OCI-LY7 (cell line): ENCODE results near the gene C10orf62. TPM values are rescaled to one million over a fixed set of nuclear protein-coding genes. Genes with fewer than 3 reads are reported as not detected.
"Not testable (repeated sequence)": the region's sequence is repeated elsewhere in the genome, so short reads cannot be mapped to it uniquely, and the experiment has no call there.

Experiments used
- BruUV-seq: library from RNA; stranded (reverse); fragments of 400-500 nt; replicated peaks from 2 replicates; lab custom pipeline; 2021; lab: Mats Ljungman, UMichigan
- CTCF ChIA-PET: fragments of 300-600 bp; sonication (Branson Sonifier 250); formaldehyde crosslinking; loops from one replicate; lab custom pipeline; 2022; ENCODE audit warnings: antibody characterized with exemption; ENCODE audit not compliant: unreplicated experiment; lab: Charles Lee
- POLR2A ChIA-PET: fragments of 300-600 bp; sonication (Branson Sonifier 250); formaldehyde crosslinking; loops from one replicate; lab custom pipeline; 2022; ENCODE audit warnings: antibody characterized with exemption; lab: Charles Lee
- DNase-seq: peaks from one replicate; pipeline ENCODE4 v3.0.0-alpha.2; 2015; ENCODE audit warnings: low spot score
- H2AFZ ChIP-seq: fragments of 200-600 bp; sonication (generic), shearing (Covaris generic); 2 replicates; pipeline ENCODE4 v1.6.1; 2014; ENCODE audit warnings: mild to moderate bottlenecking, antibody characterized with exemption, low read length, moderate library complexity
- H3K27ac ChIP-seq: fragments of 200-600 bp; sonication (generic); 2 replicates; pipeline ENCODE4 v1.5.1; 2014; ENCODE audit warnings: mixed run types, low read depth, mild to moderate bottlenecking, moderate library complexity, low read length, inconsistent platforms; ENCODE audit not compliant: poor library complexity, severe bottlenecking
- H3K36me3 ChIP-seq: fragments of 200-600 bp; sonication (generic); 2 replicates; pipeline ENCODE4 v1.6.1; 2014; ENCODE audit warnings: mild to moderate bottlenecking, antibody characterized with exemption, low read length, moderate library complexity, mixed read lengths; ENCODE audit not compliant: insufficient read depth
- H3K4me1 ChIP-seq: fragments of 200-600 bp; sonication (generic); 2 replicates; pipeline ENCODE4 v1.5.1; 2014; ENCODE audit warnings: mild to moderate bottlenecking, low read length; ENCODE audit not compliant: insufficient read depth, poor library complexity, severe bottlenecking
- H3K4me2 ChIP-seq: fragments of 200-600 bp; sonication (generic); 2 replicates; pipeline ENCODE4 v1.6.1; 2014; ENCODE audit warnings: mild to moderate bottlenecking, low read length
- H3K4me3 ChIP-seq: fragments of 200-600 bp; sonication (generic); 2 replicates; pipeline ENCODE4 v1.5.1; 2014; ENCODE audit warnings: mild to moderate bottlenecking, low read depth, low read length; ENCODE audit not compliant: poor library complexity, severe bottlenecking
- H3K79me2 ChIP-seq: fragments of 200-600 bp; sonication (generic); 2 replicates; pipeline ENCODE4 v1.6.1; 2016; ENCODE audit warnings: low read depth, mild to moderate bottlenecking, low read length, moderate library complexity, mixed read lengths; ENCODE audit not compliant: insufficient read depth
- H3K9me2 ChIP-seq: fragments of 200-600 bp; sonication (generic); 2 replicates; pipeline ENCODE4 v1.6.1; 2016; ENCODE audit warnings: mild to moderate bottlenecking, low read length, mixed read lengths; ENCODE audit not compliant: insufficient read depth
- H3K9me3 ChIP-seq: fragments of 200-600 bp; sonication (generic); 2 replicates; pipeline ENCODE4 v1.6.1; 2014; ENCODE audit warnings: mild to moderate bottlenecking, mixed run types, low read length, mixed read lengths
- H4K20me1 ChIP-seq: fragments of 200-600 bp; sonication (generic); 2 replicates; pipeline ENCODE4 v1.6.1; 2014; ENCODE audit warnings: mild to moderate bottlenecking, antibody characterized with exemption, low read length, moderate library complexity, mixed read lengths; ENCODE audit not compliant: insufficient read depth
- EZH2phosphoT487 ChIP-seq: fragments of 200-600 bp; sonication (generic); IDR thresholded peaks from 2 replicates; pipeline ENCODE4 v1.6.1; 2018; ENCODE audit warnings: low read depth, borderline replicate concordance, mild to moderate bottlenecking, mixed run types, antibody characterized with exemption, low read length, moderate library complexity, mixed read lengths
- intact Hi-C: fragments of 100-400 bp; cut with micrococcal nuclease; formaldehyde crosslinking; loops from one replicate; pipeline ENCODE4 v1.10.0; 2022; ENCODE audit not compliant: unreplicated experiment
- total RNA-seq, 2 experiments: library from RNA; depleted of rRNA in 1 of 2; stranded (reverse); fragments of >200 nt in 1 of 2; shearing (Covaris generic) in 1 of 2; gene quantifications; 2 replicates each; pipeline ENCODE4 v1.2.3, GENCODE V29; 2014 to 2022
- TF ChIP-seq, protein P1 (sequence below): fragments of 200-600 bp; sonication (generic); conservative IDR thresholded peaks from 2 replicates; pipeline ENCODE4 v1.5.1; 2014; ENCODE audit warnings: mild to moderate bottlenecking, antibody characterized with exemption, low read length, moderate library complexity, mixed read lengths

Gene C10orf62
- total RNA-seq, 2 experiments from 2014 or later: not detected

DNA sequence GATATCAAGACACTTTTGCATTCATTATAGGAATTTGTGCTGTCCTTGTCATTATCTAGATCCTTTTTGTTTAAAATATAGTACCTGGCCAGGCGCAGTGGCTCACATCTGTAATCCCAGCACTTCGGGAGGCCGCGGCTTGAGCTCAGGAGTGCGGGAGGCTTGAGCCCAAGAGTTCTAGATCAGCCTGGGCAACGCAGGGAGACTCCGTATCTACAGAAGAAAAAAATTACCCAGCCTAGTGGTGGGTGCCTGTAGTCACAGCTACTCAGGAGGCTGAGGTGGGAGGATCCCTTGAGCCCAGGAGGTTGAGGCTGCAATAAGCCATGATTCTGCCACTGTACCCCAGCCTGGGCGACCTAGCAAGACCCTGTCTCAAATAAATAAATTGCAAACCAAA, 44.4 kb downstream of the C10orf62 start:
- POLR2A ChIA-PET: interaction anchor here (0.5 kb wide), 1 partner anchor 16 kb away, joined by 3 read pairs; no protein-coding TSS in a partner anchor
- H3K36me3 ChIP-seq: no peaks in the 10 kb centered on the region
- no peaks in the 10 kb centered on the region for H3K4me1 ChIP-seq
- H2AFZ ChIP-seq: peak overlapping the region; percentile 83
- no peak overlapping the region for H3K27ac ChIP-seq
- H4K20me1 ChIP-seq: no peaks in the 10 kb centered on the region
- CTCF ChIA-PET: no interaction called here
- H3K79me2 ChIP-seq: no peaks in the 10 kb centered on the region
- H3K9me3 ChIP-seq: no peaks in the 10 kb centered on the region
- DNase-seq: peak; percentile 52
- peak overlapping the region; percentile 73 for H3K4me3 ChIP-seq
- H3K4me2 ChIP-seq: peak overlapping the region; percentile 68
- intact Hi-C loops: no loop called here
- no peaks in the 10 kb centered on the region for H3K9me2 ChIP-seq
- no TSS peak for BruUV-seq
- TF ChIP-seq, protein P1, sequence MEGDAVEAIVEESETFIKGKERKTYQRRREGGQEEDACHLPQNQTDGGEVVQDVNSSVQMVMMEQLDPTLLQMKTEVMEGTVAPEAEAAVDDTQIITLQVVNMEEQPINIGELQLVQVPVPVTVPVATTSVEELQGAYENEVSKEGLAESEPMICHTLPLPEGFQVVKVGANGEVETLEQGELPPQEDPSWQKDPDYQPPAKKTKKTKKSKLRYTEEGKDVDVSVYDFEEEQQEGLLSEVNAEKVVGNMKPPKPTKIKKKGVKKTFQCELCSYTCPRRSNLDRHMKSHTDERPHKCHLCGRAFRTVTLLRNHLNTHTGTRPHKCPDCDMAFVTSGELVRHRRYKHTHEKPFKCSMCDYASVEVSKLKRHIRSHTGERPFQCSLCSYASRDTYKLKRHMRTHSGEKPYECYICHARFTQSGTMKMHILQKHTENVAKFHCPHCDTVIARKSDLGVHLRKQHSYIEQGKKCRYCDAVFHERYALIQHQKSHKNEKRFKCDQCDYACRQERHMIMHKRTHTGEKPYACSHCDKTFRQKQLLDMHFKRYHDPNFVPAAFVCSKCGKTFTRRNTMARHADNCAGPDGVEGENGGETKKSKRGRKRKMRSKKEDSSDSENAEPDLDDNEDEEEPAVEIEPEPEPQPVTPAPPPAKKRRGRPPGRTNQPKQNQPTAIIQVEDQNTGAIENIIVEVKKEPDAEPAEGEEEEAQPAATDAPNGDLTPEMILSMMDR: peak; percentile 57
- TF ChIP-seq EZH2phosphoT487: no peak

DNA sequence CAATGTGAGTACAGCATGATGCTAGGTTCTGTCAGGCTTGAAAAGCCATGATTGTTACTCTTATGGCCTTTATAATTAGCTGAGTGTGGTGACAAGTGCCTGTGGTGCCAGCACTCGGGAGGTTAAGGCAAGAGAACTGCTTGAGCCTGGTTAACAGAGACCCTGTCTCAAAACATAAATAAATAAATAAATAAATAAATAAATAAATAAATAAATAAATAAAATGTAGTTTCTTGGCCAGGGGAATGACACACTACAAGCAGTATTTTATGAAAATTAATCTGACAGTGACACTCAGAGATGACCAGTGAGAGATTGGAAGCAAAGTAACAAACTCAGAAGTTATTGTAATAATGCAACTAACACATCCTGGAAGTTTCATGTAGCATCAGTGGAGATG, 46.1 kb downstream of the C10orf62 start:
- ChIA-PET CTCF (no interaction called here), POLR2A (no interaction called here)
- TF ChIP-seq, protein P1: no peak
- TF ChIP-seq EZH2phosphoT487: no peak
- H3K79me2 ChIP-seq: no peaks in the 10 kb centered on the region
- no peak overlapping the region for H2AFZ ChIP-seq
- intact Hi-C loops: no loop called here
- no peaks in the 10 kb centered on the region for H3K9me2 ChIP-seq
- no TSS peak for BruUV-seq
- H3K27ac ChIP-seq: no peak overlapping the region
- H3K36me3 ChIP-seq: no peaks in the 10 kb centered on the region
- H3K4me2 ChIP-seq: no peak overlapping the region
- no peak overlapping the region for H3K4me3 ChIP-seq
- H4K20me1 ChIP-seq: no peaks in the 10 kb centered on the region
- peaks cover 5% of the 10 kb centered on the region for H3K4me1 ChIP-seq
- no peaks in the 10 kb centered on the region for H3K9me3 ChIP-seq
- DNase-seq: no peak

GRCh38 chr10:97639090-97639489, 49.6 kb downstream of the C10orf62 start:
- H2AFZ ChIP-seq, intact Hi-C loops, DNase-seq, H3K27ac ChIP-seq, CTCF ChIA-PET, H3K9me3 ChIP-seq, H3K4me2 ChIP-seq, H3K36me3 ChIP-seq, BruUV-seq, H3K4me3 ChIP-seq, POLR2A ChIA-PET, H3K9me2 ChIP-seq: not testable (repeated sequence)
- Histone ChIP-seq H3K79me2 (peaks cover 10% of the 10 kb centered on the region; the same call in 1 of the 2 replicates), H3K4me1 (peaks cover 15% of the 10 kb centered on the region), H4K20me1 (peaks cover 10% of the 10 kb centered on the region; the same call in 1 of the 2 replicates)
